Endothelial cell of umbilical vein (primary cell): ENCODE measurements around the gene TERC. TPM values are rescaled to one million over a fixed set of nuclear protein-coding genes. Genes with fewer than 3 reads are reported as not detected.

Source experiments
- BruUV-seq: library from RNA; stranded (reverse); fragments of 400-500 nt; replicated peaks from 2 replicates; lab custom pipeline; 2021; lab: Mats Ljungman, UMichigan
- CTCF ChIA-PET: fragments of 300-600, 350-600 bp; sonication (Branson Sonifier 250); formaldehyde crosslinking; loops from one replicate; lab custom pipeline; 2021; ENCODE audit warnings: antibody characterized with exemption, inconsistent platforms; lab: Charles Lee
- POLR2A ChIA-PET: fragments of 300-600, 350-600 bp; sonication (Branson Sonifier 250); formaldehyde crosslinking; loops from one replicate; lab custom pipeline; 2021; ENCODE audit warnings: antibody characterized with exemption, inconsistent platforms; lab: Charles Lee
- DNase-seq: peaks from one replicate; pipeline ENCODE4 v3.0.0-alpha.2; 2011; ENCODE audit warnings: low read depth, low spot score
- FAIRE-seq: peaks from 2 replicates; lab custom pipeline; 2011; peaks lifted over from hg19 to GRCh38; lab: Jason Lieb, UNC
- H2AFZ ChIP-seq: 2 replicates; pipeline ENCODE4 v1.6.0; 2012; ENCODE audit warnings: low read depth, low read length, control low read depth, inconsistent platforms
- H3K27ac ChIP-seq: 2 replicates; pipeline ENCODE4 v1.5.1; 2011; ENCODE audit warnings: low read depth, mild to moderate bottlenecking, control low read depth, low read length, moderate library complexity; ENCODE audit not compliant: insufficient read depth
- H3K27me3 ChIP-seq, 2 experiments: 2 replicates each; pipeline versions ENCODE4 v1.6.0 to v1.6.1; 2011; ENCODE audit warnings: low read length in 2 of 2, mixed read lengths in 1 of 2; ENCODE audit not compliant: control insufficient read depth in 2 of 2, insufficient read depth in 2 of 2
- H3K36me3 ChIP-seq, 2 experiments: 2 replicates in 1 of 2; 3 replicates in 1 of 2; pipeline ENCODE4 v1.5.1; 2011; ENCODE audit warnings: low read length in 2 of 2, mild to moderate bottlenecking in 1 of 2, moderate library complexity in 1 of 2; ENCODE audit not compliant: control insufficient read depth in 2 of 2, insufficient read depth in 2 of 2; ENCODE audit errors: extremely low read depth in 1 of 2
- H3K4me1 ChIP-seq: 3 replicates; pipeline ENCODE4 v1.5.1; 2011; ENCODE audit warnings: mild to moderate bottlenecking, low read length; ENCODE audit not compliant: control insufficient read depth, insufficient read depth; ENCODE audit errors: extremely low read depth
- H3K4me2 ChIP-seq: 2 replicates; pipeline ENCODE4 v1.6.1; 2011; ENCODE audit warnings: low read length, control low read depth, mixed read lengths; ENCODE audit not compliant: insufficient read depth
- H3K4me3 ChIP-seq, 3 experiments: fragments of 200-600 bp in 1 of 3; sonication (generic), shearing (Covaris generic) in 1 of 3; replicated peaks in 1 of 3; 2 replicates each; pipeline ENCODE4 v1.5.1; 2011 to 2016; ENCODE audit warnings: control low read depth in 3 of 3, low read length in 3 of 3, mild to moderate bottlenecking in 2 of 3, inconsistent platforms in 1 of 3, low read depth in 1 of 3, moderate library complexity in 1 of 3; ENCODE audit not compliant: insufficient read depth in 1 of 3
- H3K79me2 ChIP-seq: 2 replicates; pipeline ENCODE4 v1.6.0; 2012; ENCODE audit warnings: low read length, inconsistent platforms; ENCODE audit not compliant: control insufficient read depth, insufficient read depth
- H3K9ac ChIP-seq: replicated peaks from 2 replicates; pipeline ENCODE3; 2011; ENCODE audit warnings: low read length, control low read depth; ENCODE audit not compliant: insufficient read depth; ENCODE audit errors: extremely low read depth
- H3K9me1 ChIP-seq: replicated peaks from 3 replicates; pipeline ENCODE4 v1.6.0; 2011; ENCODE audit warnings: mild to moderate bottlenecking, low read length; ENCODE audit not compliant: control insufficient read depth, insufficient read depth; ENCODE audit errors: extremely low read depth
- H3K9me3 ChIP-seq: replicated peaks from 2 replicates; pipeline ENCODE4 v1.5.1; 2012; ENCODE audit warnings: low read length, inconsistent platforms; ENCODE audit not compliant: control insufficient read depth, insufficient read depth
- H4K20me1 ChIP-seq: replicated peaks from 2 replicates; pipeline ENCODE3; 2011; ENCODE audit warnings: mild to moderate bottlenecking, low read length; ENCODE audit not compliant: control insufficient read depth, insufficient read depth; ENCODE audit errors: extremely low read depth
- CTCF ChIP-seq, 2 donors: IDR thresholded peaks; 1 replicate in 1 of 2; 2 replicates in 1 of 2; pipeline ENCODE4 v1.5.1; 2011; ENCODE audit warnings: low read length in 2 of 2, mild to moderate bottlenecking in 2 of 2, moderate library complexity in 2 of 2, control low read depth in 1 of 2, inconsistent platforms in 1 of 2, low read depth in 1 of 2; ENCODE audit not compliant: insufficient read depth in 1 of 2; ENCODE audit errors: extremely low read depth in 1 of 2
- EZH2 ChIP-seq: IDR thresholded peaks from 2 replicates; pipeline ENCODE4 v1.6.1; 2012; ENCODE audit warnings: borderline replicate concordance, low read depth, mild to moderate bottlenecking, moderate library complexity, low read length, inconsistent platforms; ENCODE audit not compliant: severe bottlenecking
- FOS ChIP-seq: IDR thresholded peaks from 2 replicates; pipeline ENCODE4 v1.6.1; 2011; ENCODE audit warnings: mild to moderate bottlenecking, low read length, moderate library complexity, borderline replicate concordance; ENCODE audit not compliant: insufficient read depth
- GATA2 ChIP-seq: IDR thresholded peaks from 2 replicates; pipeline ENCODE4 v1.7.0; 2011; ENCODE audit warnings: low read depth, mild to moderate bottlenecking, moderate library complexity, mixed read lengths, low read length; ENCODE audit not compliant: insufficient read length, insufficient read depth
- JUN ChIP-seq: IDR thresholded peaks from 2 replicates; pipeline ENCODE4 v1.6.1; 2011; ENCODE audit warnings: borderline replicate concordance, low read depth; ENCODE audit not compliant: insufficient read length, insufficient read depth
- MAX ChIP-seq: IDR thresholded peaks from 2 replicates; pipeline ENCODE4 v1.6.1; 2011; ENCODE audit not compliant: insufficient read depth, insufficient read length
- MYC ChIP-seq: IDR thresholded peaks from one replicate; pipeline ENCODE4 v1.6.1; 2011; ENCODE audit warnings: mild to moderate bottlenecking, low read depth, low read length
- POLR2A ChIP-seq: IDR thresholded peaks from 2 replicates; pipeline ENCODE4 v1.6.1; 2012; ENCODE audit warnings: low read depth, mild to moderate bottlenecking, control low read depth, low read length
- POLR2AphosphoS5 ChIP-seq: IDR thresholded peaks from 2 replicates; pipeline ENCODE4 v1.6.1; 2012; ENCODE audit warnings: low read depth, mild to moderate bottlenecking, control low read depth, low read length, moderate library complexity; ENCODE audit not compliant: insufficient read depth
- dilution Hi-C: fragments of 300-500 bp; cut with MboI; formaldehyde crosslinking; loops from one replicate; pipeline ENCODE4 v1.15.0; 2019; ENCODE audit warnings: low sequenced_read_pairs; ENCODE audit not compliant: extremely low pct_ligation_motif_present
- intact Hi-C: fragments of 100-400 bp; cut with micrococcal nuclease; formaldehyde crosslinking; loops from one replicate; pipeline ENCODE4 v1.10.0; 2022
- polyA plus RNA-seq, 4 experiments: library from polyadenylated mRNA; depleted of rRNA in 3 of 4; stranded (reverse) in 3 of 4; unstranded in 1 of 4; fragments of >200 nt; gene quantifications; 2 replicates each; pipeline versions ENCODE4 v1.2.1 to v1.2.3, GENCODE V29; 2011 to 2012; ENCODE audit warnings: missing spikeins in 1 of 4
- total RNA-seq: library from RNA; stranded (reverse); gene quantifications from 2 replicates; pipeline ENCODE4 v1.2.3, GENCODE V29; 2021

TERC gene
- total and polyA plus RNA-seq, 2 donors (not counting 3 experiments of a cell fraction or from before 2014, with no cell fraction given), result 2.6 to 6.1 TPM

- peaks cover 4% of the 10 kb centered on the region for H3K9me3 ChIP-seq
- CTCF ChIA-PET, result interaction anchor here (1.3 kb wide), 1 partner anchor 13 kb away, joined by 3 read pairs; no protein-coding TSS in a partner anchor
- peaks cover 15% of the 10 kb centered on the region for H3K4me1 ChIP-seq
- no peaks in the 10 kb centered on the region for H3K79me2 ChIP-seq
- peak within 1 kb of the TSS; percentile 74 for H3K4me2 ChIP-seq
- TF ChIP-seq POLR2AphosphoS5, result no peak
- no peak for TF ChIP-seq GATA2
- TF ChIP-seq EZH2, result no peak
- no peak for TF ChIP-seq POLR2A
- TF ChIP-seq CTCF (IDR thresholded peaks at IDR 0.05; ENCODE audit: extremely low read depth in 1 of 2, insufficient read depth in 1 of 2, low read depth in 1 of 2, low read length in 2 of 2), result no peak
- no peak for TF ChIP-seq FOS
- no peak for TF ChIP-seq MAX
- TF ChIP-seq MYC, result no peak
- no peak for TF ChIP-seq JUN
- no peaks in the 10 kb centered on the region for H3K36me3 ChIP-seq
- H3K4me3 ChIP-seq, result peak within 1 kb of the TSS; percentile 11 to 48 (median 44)
- peak within 1 kb of the TSS; percentile 22 for H3K9ac ChIP-seq
- no TSS peak for BruUV-seq
- intact Hi-C loops (loop anchor here (1.0 to 2.0 kb wide), 2 partner anchors 40 to 154 kb away; partner anchors contain the start of genes MYNN and SEC62), dilution Hi-C loops (no loop called here)
- no peak within 1 kb of the TSS for H3K27ac ChIP-seq
- DNase-seq (peak; percentile 77), FAIRE-seq (peak; percentile 59)
- H4K20me1 ChIP-seq, result no peaks in the 10 kb centered on the region
- peak within 1 kb of the TSS; percentile 95 for H2AFZ ChIP-seq
- no peaks in the 10 kb centered on the region for H3K9me1 ChIP-seq
- no peaks in the 10 kb centered on the region for H3K27me3 ChIP-seq
- POLR2A ChIA-PET, result interaction anchor here (0.9 kb wide), 1 partner anchor 43 kb away, joined by 3 read pairs; the partner anchor contains the start of gene ACTRT3
Measured at GRCh38 chr3:169812332-169813235, 47.7 kb upstream of the TERC start, which contains the start of the genes LRRC34 and LRRIQ4. TSS of gene LRRC34 (minus strand) at chr3:169812904. CDS start at chr3:169812548, 356 bp downstream. TSS of gene LRRIQ4 (plus strand) at chr3:169812870. CDS start at chr3:169821922, 9,052 bp downstream.
